OCI-LY7 (cell line): ENCODE results near the gene ACKR1. TPM values are rescaled to one million over a fixed set of nuclear protein-coding genes. Genes with fewer than 3 reads are reported as not detected.

ENCODE experiments used
- BruUV-seq: library from RNA; stranded (reverse); fragments of 400-500 nt; replicated peaks from 2 replicates; lab custom pipeline; 2021; lab: Mats Ljungman, UMichigan
- CTCF ChIA-PET: fragments of 300-600 bp; sonication (Branson Sonifier 250); formaldehyde crosslinking; loops from one replicate; lab custom pipeline; 2022; ENCODE audit warnings: antibody characterized with exemption; ENCODE audit not compliant: unreplicated experiment; lab: Charles Lee
- POLR2A ChIA-PET: fragments of 300-600 bp; sonication (Branson Sonifier 250); formaldehyde crosslinking; loops from one replicate; lab custom pipeline; 2022; ENCODE audit warnings: antibody characterized with exemption; lab: Charles Lee
- DNase-seq: peaks from one replicate; pipeline ENCODE4 v3.0.0-alpha.2; 2015; ENCODE audit warnings: low spot score
- H2AFZ ChIP-seq: fragments of 200-600 bp; sonication (generic), shearing (Covaris generic); 2 replicates; pipeline ENCODE4 v1.6.1; 2014; ENCODE audit warnings: mild to moderate bottlenecking, antibody characterized with exemption, low read length, moderate library complexity
- H3K27ac ChIP-seq: fragments of 200-600 bp; sonication (generic); 2 replicates; pipeline ENCODE4 v1.5.1; 2014; ENCODE audit warnings: mixed run types, low read depth, mild to moderate bottlenecking, moderate library complexity, low read length, inconsistent platforms; ENCODE audit not compliant: poor library complexity, severe bottlenecking
- H3K36me3 ChIP-seq: fragments of 200-600 bp; sonication (generic); 2 replicates; pipeline ENCODE4 v1.6.1; 2014; ENCODE audit warnings: mild to moderate bottlenecking, antibody characterized with exemption, low read length, moderate library complexity, mixed read lengths; ENCODE audit not compliant: insufficient read depth
- H3K4me1 ChIP-seq: fragments of 200-600 bp; sonication (generic); 2 replicates; pipeline ENCODE4 v1.5.1; 2014; ENCODE audit warnings: mild to moderate bottlenecking, low read length; ENCODE audit not compliant: insufficient read depth, poor library complexity, severe bottlenecking
- H3K4me2 ChIP-seq: fragments of 200-600 bp; sonication (generic); 2 replicates; pipeline ENCODE4 v1.6.1; 2014; ENCODE audit warnings: mild to moderate bottlenecking, low read length
- H3K4me3 ChIP-seq: fragments of 200-600 bp; sonication (generic); 2 replicates; pipeline ENCODE4 v1.5.1; 2014; ENCODE audit warnings: mild to moderate bottlenecking, low read depth, low read length; ENCODE audit not compliant: poor library complexity, severe bottlenecking
- H3K79me2 ChIP-seq: fragments of 200-600 bp; sonication (generic); 2 replicates; pipeline ENCODE4 v1.6.1; 2016; ENCODE audit warnings: low read depth, mild to moderate bottlenecking, low read length, moderate library complexity, mixed read lengths; ENCODE audit not compliant: insufficient read depth
- H3K9me2 ChIP-seq: fragments of 200-600 bp; sonication (generic); 2 replicates; pipeline ENCODE4 v1.6.1; 2016; ENCODE audit warnings: mild to moderate bottlenecking, low read length, mixed read lengths; ENCODE audit not compliant: insufficient read depth
- H3K9me3 ChIP-seq: fragments of 200-600 bp; sonication (generic); 2 replicates; pipeline ENCODE4 v1.6.1; 2014; ENCODE audit warnings: mild to moderate bottlenecking, mixed run types, low read length, mixed read lengths
- H4K20me1 ChIP-seq: fragments of 200-600 bp; sonication (generic); 2 replicates; pipeline ENCODE4 v1.6.1; 2014; ENCODE audit warnings: mild to moderate bottlenecking, antibody characterized with exemption, low read length, moderate library complexity, mixed read lengths; ENCODE audit not compliant: insufficient read depth
- CTCF ChIP-seq: fragments of 200-600 bp; sonication (generic); conservative IDR thresholded peaks from 2 replicates; pipeline ENCODE4 v1.5.1; 2014; ENCODE audit warnings: mild to moderate bottlenecking, antibody characterized with exemption, low read length, moderate library complexity, mixed read lengths
- EZH2phosphoT487 ChIP-seq: fragments of 200-600 bp; sonication (generic); IDR thresholded peaks from 2 replicates; pipeline ENCODE4 v1.6.1; 2018; ENCODE audit warnings: low read depth, borderline replicate concordance, mild to moderate bottlenecking, mixed run types, antibody characterized with exemption, low read length, moderate library complexity, mixed read lengths
- intact Hi-C: fragments of 100-400 bp; cut with micrococcal nuclease; formaldehyde crosslinking; loops from one replicate; pipeline ENCODE4 v1.10.0; 2022; ENCODE audit not compliant: unreplicated experiment
- total RNA-seq, 2 experiments: library from RNA; depleted of rRNA in 1 of 2; stranded (reverse); fragments of >200 nt in 1 of 2; shearing (Covaris generic) in 1 of 2; gene quantifications; 2 replicates each; pipeline ENCODE4 v1.2.3, GENCODE V29; 2014 to 2022

ACKR1 gene
- total RNA-seq, 2 experiments from 2014 or later = not detected

GRCh38 chr1:159187647-159188374 lies 16.9 kb upstream of the ACKR1 start:
- BruUV-seq = no TSS peak
- Histone ChIP-seq H3K36me3 (no peaks in the 10 kb centered on the region), H3K79me2 (no peaks in the 10 kb centered on the region), H4K20me1 (no peaks in the 10 kb centered on the region), H3K4me3 (no peak overlapping the region), H3K4me1 (no peaks in the 10 kb centered on the region), H2AFZ (no peak overlapping the region), H3K27ac (no peak overlapping the region), H3K9me2 (no peaks in the 10 kb centered on the region), H3K4me2 (no peak overlapping the region), H3K9me3 (no peaks in the 10 kb centered on the region)
- no peak for TF ChIP-seq CTCF
- no peak for TF ChIP-seq EZH2phosphoT487
- intact Hi-C loops = no loop called here
- DNase-seq = no peak
- POLR2A ChIA-PET = no interaction called here
- CTCF ChIA-PET = no interaction called here

GRCh38 chr1:159188375-159188788 lies 16.3 kb upstream of the ACKR1 start:
- ChIA-PET CTCF (no interaction called here), POLR2A (no interaction called here)
- H3K9me2 ChIP-seq = no peaks in the 10 kb centered on the region
- no peaks in the 10 kb centered on the region for H3K4me1 ChIP-seq
- intact Hi-C loops = no loop called here
- no TSS peak for BruUV-seq
- H3K79me2 ChIP-seq = no peaks in the 10 kb centered on the region
- no peak overlapping the region for H3K4me3 ChIP-seq
- no peaks in the 10 kb centered on the region for H4K20me1 ChIP-seq
- no peak overlapping the region for H2AFZ ChIP-seq
- no peak overlapping the region for H3K4me2 ChIP-seq
- no peak for DNase-seq
- H3K9me3 ChIP-seq = no peaks in the 10 kb centered on the region
- no peaks in the 10 kb centered on the region for H3K36me3 ChIP-seq
- no peak for TF ChIP-seq EZH2phosphoT487
- TF ChIP-seq CTCF = no peak
- no peak overlapping the region for H3K27ac ChIP-seq

GRCh38 chr1:159190441-159190840 lies 14.2 kb upstream of the ACKR1 start:
- Histone ChIP-seq H2AFZ (no peak overlapping the region), H3K4me2 (no peak overlapping the region), H3K9me3 (no peaks in the 10 kb centered on the region), H3K27ac (no peak overlapping the region), H3K79me2 (no peaks in the 10 kb centered on the region), H3K4me1 (no peaks in the 10 kb centered on the region), H4K20me1 (no peaks in the 10 kb centered on the region), H3K9me2 (no peaks in the 10 kb centered on the region), H3K36me3 (no peaks in the 10 kb centered on the region), H3K4me3 (no peak overlapping the region)
- TF ChIP-seq EZH2phosphoT487 = no peak
- no peak for TF ChIP-seq CTCF
- no peak for DNase-seq
- intact Hi-C loops = no loop called here
- CTCF ChIA-PET = no interaction called here
- no TSS peak for BruUV-seq
- POLR2A ChIA-PET = no interaction called here
